Measurements from ENCODE around the gene UBE2D2.

Gene UBE2D2

DNA sequence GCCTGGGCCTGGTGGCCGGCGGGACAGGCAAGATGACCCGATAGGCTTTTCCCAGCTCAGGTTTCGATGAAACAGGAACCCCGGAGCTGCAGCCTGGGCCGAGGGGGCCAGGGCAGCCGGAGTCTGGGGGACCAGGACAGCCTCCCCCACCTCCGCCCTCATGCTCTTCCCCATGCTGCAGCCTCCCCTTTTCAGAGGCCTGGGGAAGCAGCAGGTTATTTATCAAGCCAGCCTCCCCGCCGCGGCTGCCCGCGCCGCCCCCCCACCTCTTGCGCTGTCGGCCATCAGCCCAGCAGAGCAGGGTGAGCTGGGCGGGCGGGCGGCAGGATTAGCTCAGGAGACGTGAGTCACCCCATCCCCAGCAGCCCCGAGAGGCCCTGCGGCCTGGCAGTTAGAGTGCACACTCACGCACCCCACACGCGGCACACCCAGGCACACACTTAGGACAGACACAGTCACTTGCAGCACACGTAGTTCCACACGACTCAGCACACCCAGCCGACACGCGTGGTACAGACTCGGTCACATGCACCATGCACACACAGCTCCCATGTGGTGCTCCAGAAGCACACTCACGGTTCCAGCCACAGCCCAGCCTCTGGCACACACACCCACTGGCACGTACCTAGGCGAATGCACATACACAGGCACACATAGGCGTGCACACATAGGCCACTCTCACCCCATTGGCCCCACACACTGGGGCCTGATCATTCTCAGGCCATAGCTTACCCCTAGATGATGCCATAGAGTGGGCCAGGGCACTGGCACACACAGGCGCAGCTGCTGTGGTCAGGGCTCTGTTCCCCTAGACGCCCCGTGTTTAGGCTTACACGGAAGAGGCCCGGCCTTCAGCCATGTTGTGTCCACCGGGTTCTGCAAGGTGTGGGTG is 100.0 kb downstream of the UBE2D2 start:
- DNase-seq (ENCODE audit: low read depth) = peak; percentile 92

GRCh38 chr5:139662617-139663016 is 101.5 kb downstream of the UBE2D2 start:
- no peak for DNase-seq (ENCODE audit: low read depth)

DNA sequence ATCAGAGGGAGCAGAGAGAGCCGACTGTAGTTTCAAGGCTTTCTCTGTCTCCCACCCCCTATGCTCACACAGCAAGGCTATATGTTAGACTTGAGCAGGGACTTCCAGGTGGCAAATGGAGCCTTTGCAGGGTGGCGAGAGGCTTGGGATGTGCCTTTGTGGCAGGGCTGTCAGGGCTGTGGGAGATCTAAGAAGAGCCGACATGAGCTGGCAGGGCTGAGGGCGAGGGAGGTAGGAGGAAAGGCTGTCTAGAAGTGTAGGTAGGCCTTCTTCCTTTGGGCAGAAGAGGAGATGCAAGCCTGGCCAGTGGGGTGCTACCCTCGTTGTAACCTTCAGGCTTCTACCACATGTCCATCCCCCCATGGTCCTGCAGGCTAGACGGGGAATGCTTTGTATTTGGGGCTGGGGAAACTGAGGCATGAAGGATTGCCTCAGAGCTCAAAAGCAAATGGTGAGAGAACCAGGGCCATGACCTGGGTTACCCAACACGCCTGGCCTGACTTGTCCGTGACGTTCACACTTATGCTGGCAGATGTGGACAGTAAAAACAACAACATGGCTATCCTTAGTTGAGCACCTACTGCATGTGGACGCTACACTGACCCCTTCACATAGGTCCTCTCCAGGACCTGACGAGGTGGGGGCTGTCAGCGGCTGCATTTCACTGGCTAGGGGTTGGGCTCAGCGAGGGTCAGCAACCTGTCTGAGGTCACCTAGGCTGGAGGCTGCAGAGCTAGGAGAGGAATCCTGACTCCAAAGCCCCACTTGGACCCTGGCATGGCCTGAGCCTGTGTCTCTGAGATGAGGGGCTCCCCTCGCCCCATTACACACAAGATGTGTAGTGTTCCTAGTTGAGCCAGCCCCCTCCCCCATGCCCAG is 102.3 kb downstream of the UBE2D2 start:
- no peak for DNase-seq (ENCODE audit: low read depth)

DNA sequence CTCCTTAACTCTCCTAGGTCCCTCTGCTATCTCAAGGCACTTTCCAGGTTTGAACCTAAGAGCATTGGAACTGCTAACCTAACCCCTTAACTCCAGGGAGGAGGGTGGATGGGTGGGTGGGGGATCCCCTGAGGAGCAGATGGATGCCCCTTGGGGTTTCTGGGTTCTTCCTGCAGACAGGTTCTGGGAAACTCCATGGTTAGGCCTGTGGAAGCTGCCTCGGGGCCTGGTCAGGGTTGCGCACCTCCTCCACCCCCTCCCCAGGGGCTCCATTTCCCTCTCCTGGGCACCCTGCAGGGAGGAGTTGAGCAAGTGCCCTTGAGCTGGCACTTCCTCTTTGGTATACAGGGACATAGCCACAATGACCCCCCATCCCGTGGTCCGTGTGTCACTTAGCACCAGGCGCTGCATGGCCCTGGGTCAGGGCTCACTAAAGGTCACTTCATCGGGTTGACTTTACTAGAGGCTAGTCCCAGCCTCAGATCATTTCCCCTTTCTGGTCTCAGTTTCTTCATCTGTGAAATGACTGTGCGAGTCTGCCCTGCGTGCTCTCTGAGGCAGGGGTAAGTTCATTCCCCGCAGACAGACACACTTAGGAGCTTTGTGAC is 103.1 kb downstream of the UBE2D2 start:
- no peak for DNase-seq (ENCODE audit: low read depth)

- DNase-seq (ENCODE audit: low read depth) = no peak
Observed at GRCh38 chr5:139664727-139665351, 103.7 kb downstream of the UBE2D2 start.

- no peak for DNase-seq (ENCODE audit: low read depth)
Observed at GRCh38 chr5:139665626-139666025, 104.5 kb downstream of the UBE2D2 start.

DNA sequence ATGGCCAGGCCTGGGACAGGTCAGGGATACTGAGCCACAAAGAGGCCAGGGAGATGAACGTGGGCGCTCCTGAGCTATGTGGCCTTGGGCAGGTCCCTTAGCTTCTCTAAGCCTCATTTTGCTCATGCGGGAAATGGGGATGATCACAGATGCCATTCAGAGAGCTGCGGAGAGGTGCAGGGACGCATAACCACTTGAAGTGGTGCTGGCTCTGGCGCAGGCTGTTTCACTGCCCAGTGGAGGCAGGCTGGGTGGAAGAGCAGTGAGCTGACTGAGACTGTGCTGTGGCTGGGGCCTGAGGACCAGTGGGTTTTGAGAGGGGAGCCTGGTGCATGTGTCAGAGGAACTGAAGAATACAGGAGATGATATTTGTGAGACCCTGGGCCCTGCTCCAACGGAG is 105.4 kb downstream of the UBE2D2 start:
- DNase-seq (ENCODE audit: low read depth) = no peak

- DNase-seq (ENCODE audit: low read depth) = no peak
Observed at GRCh38 chr5:139667001-139667729, 106.0 kb downstream of the UBE2D2 start.

GRCh38 chr5:139667730-139668063 is 106.6 kb downstream of the UBE2D2 start:
- no peak for DNase-seq (ENCODE audit: low read depth)

DNA sequence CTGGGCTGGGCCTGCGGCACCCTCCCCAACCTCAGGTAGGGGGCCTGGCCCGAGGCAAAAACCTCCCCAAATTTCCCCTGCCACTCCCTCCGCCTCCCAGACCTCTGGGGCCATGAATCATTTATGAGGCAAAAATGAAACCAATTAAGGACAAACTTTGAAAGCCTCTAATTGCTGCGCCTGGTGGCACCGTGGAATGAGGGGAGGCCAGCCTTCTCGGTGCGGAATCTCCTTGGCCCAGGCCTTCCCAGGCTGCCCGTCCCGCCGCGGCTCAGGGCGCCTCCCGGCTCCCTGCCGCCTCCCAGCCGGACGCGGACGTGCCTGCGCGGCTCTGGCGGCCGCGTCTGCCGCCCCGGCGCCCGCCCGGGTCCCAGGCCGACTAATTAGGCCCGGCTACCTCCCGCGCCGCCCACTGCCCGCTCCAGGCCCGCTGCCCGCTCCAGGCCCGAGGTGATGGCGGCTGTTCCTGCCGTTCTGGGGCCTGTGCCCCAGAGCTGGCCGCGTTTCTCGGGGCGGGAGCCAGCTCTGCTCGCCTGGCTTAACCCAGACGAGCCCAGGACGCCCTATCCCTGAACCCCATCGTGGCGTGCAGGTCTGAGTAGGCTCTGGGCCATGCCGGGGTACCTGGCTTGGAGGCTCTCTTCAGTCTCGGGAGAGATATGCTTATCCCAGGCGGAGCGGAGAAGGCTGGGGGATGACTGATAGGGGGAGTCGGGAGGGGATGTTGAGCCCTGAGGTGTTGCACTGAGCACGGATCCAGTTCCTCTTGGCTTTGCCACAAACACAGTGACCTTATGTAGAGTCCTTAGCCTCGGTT is 107.1 kb downstream of the UBE2D2 start:
- DNase-seq (ENCODE audit: low read depth) = peak; percentile 47

DNA sequence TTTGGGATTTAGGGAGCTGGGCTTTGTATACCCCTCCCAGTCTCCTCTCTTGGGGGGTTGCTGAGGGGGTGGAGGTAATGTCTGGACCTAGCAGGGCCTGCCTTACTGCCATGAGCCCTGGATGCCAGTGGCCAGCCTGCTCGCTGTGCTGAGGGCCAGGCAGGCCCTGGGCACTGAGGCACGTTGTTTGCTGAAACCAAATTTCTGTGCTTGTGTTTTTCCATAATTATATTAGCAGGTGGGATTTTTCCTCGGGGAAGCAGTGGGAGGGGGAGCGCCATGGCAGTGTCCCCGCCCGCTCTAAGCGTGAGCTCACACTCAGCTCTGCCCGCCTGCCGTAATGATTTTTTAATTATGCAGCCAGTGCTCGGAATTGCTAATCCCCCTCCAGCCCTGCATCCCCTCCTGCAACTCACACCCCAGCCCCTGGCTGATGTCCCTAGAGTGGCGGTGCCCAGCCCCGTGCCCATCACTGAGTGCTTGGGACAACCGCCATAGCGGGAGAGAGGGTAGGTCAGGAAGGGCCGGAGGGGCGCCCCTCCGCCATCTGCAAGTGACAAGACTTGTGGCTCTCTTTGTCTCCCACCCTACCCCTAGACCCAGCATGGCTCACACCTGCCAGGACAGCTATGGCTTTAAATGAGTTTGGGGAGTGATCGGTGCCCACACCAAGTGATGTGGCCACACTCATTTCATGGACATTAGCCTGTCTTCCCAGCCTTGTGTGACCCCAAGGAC is 108.0 kb downstream of the UBE2D2 start:
- DNase-seq (ENCODE audit: low read depth) = no peak

- DNase-seq (ENCODE audit: low read depth) = no peak
Observed at GRCh38 chr5:139669662-139670368, 108.7 kb downstream of the UBE2D2 start.

DNA sequence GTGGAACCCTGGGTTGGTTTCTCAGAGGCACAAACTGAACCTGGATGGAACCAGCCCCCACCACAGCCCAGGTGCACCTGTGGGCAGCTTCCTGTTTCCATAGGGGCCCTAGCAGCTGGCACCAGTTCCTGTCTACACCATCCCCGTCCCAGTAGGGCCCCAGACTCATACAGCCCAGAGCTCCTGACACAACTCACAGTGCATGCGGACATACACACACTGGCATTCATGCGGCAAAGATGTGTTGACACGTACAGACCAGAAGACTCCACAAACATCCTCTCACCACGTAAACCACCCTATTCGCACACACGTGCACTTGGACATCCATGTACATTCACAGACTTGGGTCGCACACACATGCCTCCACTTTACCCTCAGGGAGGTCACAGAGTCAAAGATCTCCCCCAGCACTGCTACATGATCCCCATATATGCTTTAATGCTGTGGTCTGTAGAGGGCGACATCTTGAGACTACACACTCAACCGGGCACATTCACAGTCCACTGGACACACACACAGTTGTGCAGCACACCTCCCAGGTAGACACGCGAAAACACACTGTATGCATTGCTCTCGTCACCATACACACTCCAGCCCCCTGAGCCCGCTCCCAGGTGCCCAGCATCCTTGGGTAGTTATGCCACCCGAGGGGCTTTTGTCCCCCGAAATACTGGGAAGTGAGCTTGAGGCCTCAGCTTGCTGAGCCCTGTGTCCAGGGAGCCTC is 109.4 kb downstream of the UBE2D2 start:
- no peak for DNase-seq (ENCODE audit: low read depth)

DNA sequence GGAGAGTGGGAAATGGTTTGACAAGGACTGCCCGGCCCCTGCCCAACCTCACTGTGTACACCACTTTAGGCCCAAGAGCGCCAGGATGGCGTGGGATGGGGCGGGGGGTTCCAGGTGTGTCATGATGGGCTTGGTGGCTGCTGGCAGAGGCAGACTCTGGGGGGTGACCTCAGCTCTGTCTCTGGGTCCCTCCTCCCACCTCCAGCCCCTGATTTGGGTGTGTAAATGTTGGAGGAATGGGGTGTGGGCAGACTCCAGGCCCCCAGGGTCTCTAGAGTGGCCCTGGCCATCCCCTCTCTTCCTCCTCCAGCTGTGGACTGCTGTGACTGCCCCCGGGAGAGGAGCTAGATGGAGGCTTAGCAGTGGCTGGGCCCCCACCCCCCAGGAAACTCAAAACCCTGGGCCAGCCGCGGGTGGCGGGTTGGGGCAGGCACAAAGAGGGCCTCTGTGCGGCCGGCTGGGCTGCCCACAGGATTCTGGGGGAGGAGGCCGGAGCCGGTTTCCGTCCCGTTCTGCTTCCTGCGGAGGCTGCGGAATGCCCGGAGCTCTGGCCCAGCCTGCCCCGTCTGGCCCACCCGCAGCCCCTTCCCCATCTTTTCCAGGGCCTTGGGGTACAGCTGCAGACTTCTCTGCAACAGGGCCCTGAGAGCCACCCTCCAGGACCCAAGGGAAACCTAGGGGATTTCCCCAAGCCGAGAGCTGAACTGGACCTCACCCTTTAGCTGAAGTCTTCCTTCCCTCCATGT is 110.1 kb downstream of the UBE2D2 start:
- no peak for DNase-seq (ENCODE audit: low read depth)

GRCh38 chr5:139675213-139675612 is 114.1 kb downstream of the UBE2D2 start:
- no peak for DNase-seq (ENCODE audit: low read depth)

DNA sequence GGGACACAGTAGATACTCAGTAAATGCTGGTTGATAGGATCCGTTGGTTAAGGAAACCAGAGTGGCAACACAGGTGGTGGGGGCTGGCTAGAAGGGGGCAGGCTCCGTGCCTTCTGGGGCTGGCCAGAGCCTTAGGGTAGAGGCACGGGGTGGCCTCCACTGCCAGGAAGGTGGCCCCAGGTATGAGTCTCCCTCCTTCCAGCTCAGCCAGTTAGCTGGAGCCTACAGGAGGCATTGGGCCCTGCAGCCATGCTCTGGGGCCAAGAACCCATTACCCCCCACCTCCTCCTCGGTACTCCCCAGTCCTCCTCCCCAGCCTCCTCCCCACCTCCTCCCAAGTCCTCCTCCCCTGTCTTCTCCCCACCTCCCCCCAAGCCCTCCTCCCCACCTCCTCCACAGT is 114.7 kb downstream of the UBE2D2 start:
- no peak for DNase-seq (ENCODE audit: low read depth)

GRCh38 chr5:139676406-139676805 is 115.3 kb downstream of the UBE2D2 start:
- DNase-seq (ENCODE audit: low read depth) = no peak

Data from fibroblast of gingiva (primary cell).